ENCODE data around the gene TRPM2.

TRPM2 gene

GRCh38 chr21:44464351-44464750 lies 110.9 kb downstream of the TRPM2 start:
- Histone ChIP-seq H3K4me1 (ENCODE audit: control insufficient read depth in 2 of 2, insufficient read depth in 2 of 2, low read length in 2 of 2) (no peaks in the 10 kb centered on the region), H3K9me3 (ENCODE audit: control insufficient read depth in 2 of 2, low read length in 2 of 2) (no peaks in the 10 kb centered on the region), H3K4me3 (ENCODE audit: low read length in 2 of 2) (no peak overlapping the region), H3K36me3 (ENCODE audit: control insufficient read depth in 2 of 2, insufficient read depth in 2 of 2, low read length in 2 of 2) (no peaks in the 10 kb centered on the region), H3K27ac (ENCODE audit: low read depth in 2 of 2, low read length in 2 of 2) (no peak overlapping the region), H3K27me3 (ENCODE audit: control insufficient read depth in 2 of 2, insufficient read depth in 2 of 2, low read length in 2 of 2) (no peaks in the 10 kb centered on the region), H3K9ac (ENCODE audit: low read depth in 1 of 2, low read length in 2 of 2) (no peak overlapping the region)

GRCh38 chr21:44466351-44466954 lies 113.0 kb downstream of the TRPM2 start:
- Histone ChIP-seq H3K9me3 (ENCODE audit: control insufficient read depth in 2 of 2, low read length in 2 of 2) (no peaks in the 10 kb centered on the region), H3K4me1 (ENCODE audit: control insufficient read depth in 2 of 2, insufficient read depth in 2 of 2, low read length in 2 of 2) (no peaks in the 10 kb centered on the region), H3K36me3 (ENCODE audit: control insufficient read depth in 2 of 2, insufficient read depth in 2 of 2, low read length in 2 of 2) (no peaks in the 10 kb centered on the region), H3K27ac (ENCODE audit: low read depth in 2 of 2, low read length in 2 of 2) (no peak overlapping the region), H3K27me3 (ENCODE audit: control insufficient read depth in 2 of 2, insufficient read depth in 2 of 2, low read length in 2 of 2) (no peaks in the 10 kb centered on the region), H3K4me3 (ENCODE audit: low read length in 2 of 2) (no peak overlapping the region), H3K9ac (ENCODE audit: low read depth in 1 of 2, low read length in 2 of 2) (no peak overlapping the region)

GRCh38 chr21:44466996-44467858 lies 113.8 kb downstream of the TRPM2 start:
- H3K4me3 ChIP-seq (ENCODE audit: low read length in 2 of 2): no peak overlapping the region
- H3K9ac ChIP-seq (ENCODE audit: low read depth in 1 of 2, low read length in 2 of 2): no peak overlapping the region
- no peaks in the 10 kb centered on the region for H3K27me3 ChIP-seq (ENCODE audit: control insufficient read depth in 2 of 2, insufficient read depth in 2 of 2, low read length in 2 of 2)
- no peaks in the 10 kb centered on the region for H3K36me3 ChIP-seq (ENCODE audit: control insufficient read depth in 2 of 2, insufficient read depth in 2 of 2, low read length in 2 of 2)
- H3K4me1 ChIP-seq (ENCODE audit: control insufficient read depth in 2 of 2, insufficient read depth in 2 of 2, low read length in 2 of 2): no peaks in the 10 kb centered on the region
- no peak overlapping the region for H3K27ac ChIP-seq (ENCODE audit: low read depth in 2 of 2, low read length in 2 of 2)
- H3K9me3 ChIP-seq (ENCODE audit: control insufficient read depth in 2 of 2, low read length in 2 of 2): no peaks in the 10 kb centered on the region

DNA sequence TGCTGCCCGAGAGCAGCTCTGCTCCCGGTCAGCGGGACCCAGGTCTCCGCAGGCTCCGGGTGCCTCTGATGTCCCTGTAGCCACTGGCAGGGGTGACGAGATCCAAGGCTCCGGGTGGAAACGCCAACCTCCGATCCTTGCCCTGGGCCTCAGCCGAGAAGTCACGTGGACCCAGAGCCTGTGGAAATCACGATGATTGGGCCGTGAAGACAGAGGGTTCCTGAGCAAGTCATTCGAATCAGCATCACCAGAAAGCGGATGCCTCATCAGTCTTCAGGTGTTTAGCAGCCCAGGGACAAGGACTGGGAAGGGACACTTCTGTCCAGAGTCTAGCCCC lies 114.4 kb downstream of the TRPM2 start:
- no peaks in the 10 kb centered on the region for H3K27me3 ChIP-seq (ENCODE audit: control insufficient read depth in 2 of 2, insufficient read depth in 2 of 2, low read length in 2 of 2)
- no peaks in the 10 kb centered on the region for H3K9me3 ChIP-seq (ENCODE audit: control insufficient read depth in 2 of 2, low read length in 2 of 2)
- H3K27ac ChIP-seq (ENCODE audit: low read depth in 2 of 2, low read length in 2 of 2): no peak overlapping the region
- no peaks in the 10 kb centered on the region for H3K4me1 ChIP-seq (ENCODE audit: control insufficient read depth in 2 of 2, insufficient read depth in 2 of 2, low read length in 2 of 2)
- H3K36me3 ChIP-seq (ENCODE audit: control insufficient read depth in 2 of 2, insufficient read depth in 2 of 2, low read length in 2 of 2): no peaks in the 10 kb centered on the region
- no peak overlapping the region for H3K4me3 ChIP-seq (ENCODE audit: low read length in 2 of 2)
- H3K9ac ChIP-seq (ENCODE audit: low read depth in 1 of 2, low read length in 2 of 2): no peak overlapping the region

GRCh38 chr21:44471341-44471740 lies 117.9 kb downstream of the TRPM2 start:
- no peak overlapping the region for H3K9ac ChIP-seq (ENCODE audit: low read depth in 1 of 2, low read length in 2 of 2)
- H3K4me3 ChIP-seq (ENCODE audit: low read length in 2 of 2): no peak overlapping the region
- no peak overlapping the region for H3K27ac ChIP-seq (ENCODE audit: low read depth in 2 of 2, low read length in 2 of 2)
- H3K36me3 ChIP-seq (ENCODE audit: control insufficient read depth in 2 of 2, insufficient read depth in 2 of 2, low read length in 2 of 2): no peaks in the 10 kb centered on the region
- no peaks in the 10 kb centered on the region for H3K4me1 ChIP-seq (ENCODE audit: control insufficient read depth in 2 of 2, insufficient read depth in 2 of 2, low read length in 2 of 2)
- H3K9me3 ChIP-seq (ENCODE audit: control insufficient read depth in 2 of 2, low read length in 2 of 2): no peaks in the 10 kb centered on the region
- no peaks in the 10 kb centered on the region for H3K27me3 ChIP-seq (ENCODE audit: control insufficient read depth in 2 of 2, insufficient read depth in 2 of 2, low read length in 2 of 2)

- no peaks in the 10 kb centered on the region for H3K27me3 ChIP-seq (ENCODE audit: control insufficient read depth in 2 of 2, insufficient read depth in 2 of 2, low read length in 2 of 2)
- no peaks in the 10 kb centered on the region for H3K36me3 ChIP-seq (ENCODE audit: control insufficient read depth in 2 of 2, insufficient read depth in 2 of 2, low read length in 2 of 2)
- H3K9ac ChIP-seq (ENCODE audit: low read depth in 1 of 2, low read length in 2 of 2): no peak overlapping the region
These were observed 118.6 kb downstream of the TRPM2 start for GRCh38 chr21:44471996-44472395.

GRCh38 chr21:44473915-44474555 lies 120.6 kb downstream of the TRPM2 start:
- Histone ChIP-seq H3K36me3 (ENCODE audit: control insufficient read depth in 2 of 2, insufficient read depth in 2 of 2, low read length in 2 of 2) (no peaks in the 10 kb centered on the region), H3K27me3 (ENCODE audit: control insufficient read depth in 2 of 2, insufficient read depth in 2 of 2, low read length in 2 of 2) (no peaks in the 10 kb centered on the region), H3K9ac (ENCODE audit: low read depth in 1 of 2, low read length in 2 of 2) (no peak overlapping the region), H3K4me1 (ENCODE audit: control insufficient read depth in 2 of 2, insufficient read depth in 2 of 2, low read length in 2 of 2) (no peaks in the 10 kb centered on the region), H3K9me3 (ENCODE audit: control insufficient read depth in 2 of 2, low read length in 2 of 2) (no peaks in the 10 kb centered on the region), H3K4me3 (ENCODE audit: low read length in 2 of 2) (no peak overlapping the region), H3K27ac (ENCODE audit: low read depth in 2 of 2, low read length in 2 of 2) (no peak overlapping the region)

More at GRCh38 chr21:44471996-44472395, 118.6 kb downstream of the TRPM2 start:
- no peaks in the 10 kb centered on the region for H3K9me3 ChIP-seq (ENCODE audit: control insufficient read depth in 2 of 2, low read length in 2 of 2)
- no peak overlapping the region for H3K4me3 ChIP-seq (ENCODE audit: low read length in 2 of 2)
- H3K4me1 ChIP-seq (ENCODE audit: control insufficient read depth in 2 of 2, insufficient read depth in 2 of 2, low read length in 2 of 2): no peaks in the 10 kb centered on the region
- no peak overlapping the region for H3K27ac ChIP-seq (ENCODE audit: low read depth in 2 of 2, low read length in 2 of 2)

DNA sequence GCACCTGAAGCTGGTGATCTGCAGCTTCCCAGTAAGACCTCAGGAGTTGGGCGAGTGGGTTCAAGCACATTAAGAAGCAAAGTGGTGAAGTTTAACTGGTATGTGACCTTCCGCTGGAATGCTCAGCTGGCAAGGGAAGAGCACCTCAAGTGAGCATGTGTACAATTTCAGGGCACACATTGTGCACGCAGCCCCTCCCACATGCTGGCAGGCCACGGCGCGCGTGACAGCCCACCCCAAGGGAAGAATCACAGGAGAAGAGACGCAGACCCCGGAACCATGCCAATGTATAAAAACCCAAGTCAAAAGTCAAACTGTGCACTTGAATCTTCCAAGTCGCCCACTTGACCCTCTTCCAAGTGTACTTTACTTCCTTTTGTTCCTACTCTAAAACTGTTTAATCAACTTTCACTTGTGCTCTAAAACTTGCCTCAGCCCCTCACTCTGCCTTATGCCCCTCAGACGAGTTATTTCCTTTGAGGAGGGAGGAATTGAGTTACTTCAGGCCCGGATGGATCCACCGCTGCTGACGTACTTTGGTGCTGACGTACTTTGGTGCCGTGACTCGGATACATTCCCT lies 121.9 kb downstream of the TRPM2 start:
- Histone ChIP-seq H3K4me3 (ENCODE audit: low read length in 2 of 2) (no peak overlapping the region), H3K9me3 (ENCODE audit: control insufficient read depth in 2 of 2, low read length in 2 of 2) (no peaks in the 10 kb centered on the region), H3K9ac (ENCODE audit: low read depth in 1 of 2, low read length in 2 of 2) (no peak overlapping the region), H3K36me3 (ENCODE audit: control insufficient read depth in 2 of 2, insufficient read depth in 2 of 2, low read length in 2 of 2) (no peaks in the 10 kb centered on the region), H3K27ac (ENCODE audit: low read depth in 2 of 2, low read length in 2 of 2) (no peak overlapping the region), H3K4me1 (ENCODE audit: control insufficient read depth in 2 of 2, insufficient read depth in 2 of 2, low read length in 2 of 2) (no peaks in the 10 kb centered on the region), H3K27me3 (ENCODE audit: control insufficient read depth in 2 of 2, insufficient read depth in 2 of 2, low read length in 2 of 2) (no peaks in the 10 kb centered on the region)

GRCh38 chr21:44477131-44477530 lies 123.7 kb downstream of the TRPM2 start:
- Histone ChIP-seq H3K9ac (ENCODE audit: low read depth in 1 of 2, low read length in 2 of 2) (no peak overlapping the region), H3K9me3 (ENCODE audit: control insufficient read depth in 2 of 2, low read length in 2 of 2) (no peaks in the 10 kb centered on the region), H3K27ac (ENCODE audit: low read depth in 2 of 2, low read length in 2 of 2) (no peak overlapping the region), H3K4me1 (ENCODE audit: control insufficient read depth in 2 of 2, insufficient read depth in 2 of 2, low read length in 2 of 2) (no peaks in the 10 kb centered on the region), H3K36me3 (ENCODE audit: control insufficient read depth in 2 of 2, insufficient read depth in 2 of 2, low read length in 2 of 2) (no peaks in the 10 kb centered on the region), H3K27me3 (ENCODE audit: control insufficient read depth in 2 of 2, insufficient read depth in 2 of 2, low read length in 2 of 2) (no peaks in the 10 kb centered on the region), H3K4me3 (ENCODE audit: low read length in 2 of 2) (no peak overlapping the region)

- H3K27ac ChIP-seq (ENCODE audit: low read depth in 2 of 2, low read length in 2 of 2): no peak overlapping the region
- no peaks in the 10 kb centered on the region for H3K9me3 ChIP-seq (ENCODE audit: control insufficient read depth in 2 of 2, low read length in 2 of 2)
- H3K4me1 ChIP-seq (ENCODE audit: control insufficient read depth in 2 of 2, insufficient read depth in 2 of 2, low read length in 2 of 2): no peaks in the 10 kb centered on the region
- no peaks in the 10 kb centered on the region for H3K36me3 ChIP-seq (ENCODE audit: control insufficient read depth in 2 of 2, insufficient read depth in 2 of 2, low read length in 2 of 2)
- no peak overlapping the region for H3K4me3 ChIP-seq (ENCODE audit: low read length in 2 of 2)
- no peak overlapping the region for H3K9ac ChIP-seq (ENCODE audit: low read depth in 1 of 2, low read length in 2 of 2)
- no peaks in the 10 kb centered on the region for H3K27me3 ChIP-seq (ENCODE audit: control insufficient read depth in 2 of 2, insufficient read depth in 2 of 2, low read length in 2 of 2)
These were observed 124.3 kb downstream of the TRPM2 start for GRCh38 chr21:44477712-44478111.

Data from mucosa of rectum (tissue), 2 donors.